Duodenal mucosa (tissue), 2 donors: ENCODE measurements around the gene MXD3.
"Not testable (repeated sequence)": the region's sequence is repeated elsewhere in the genome, so short reads cannot be mapped to it uniquely, and the experiment has no call there.

Experiments used
- H3K27ac ChIP-seq: one replicate; pipeline ENCODE4 v1.7.0; 2013; ENCODE audit warnings: low read depth, low read length
- H3K27me3 ChIP-seq, 2 donors: one replicate each; pipeline ENCODE4 v1.7.0; 2013; ENCODE audit warnings: low read length in 2 of 2, control low read depth in 1 of 2; ENCODE audit not compliant: insufficient read depth in 2 of 2, control insufficient read depth in 1 of 2
- H3K36me3 ChIP-seq, 2 donors: one replicate each; pipeline ENCODE4 v1.7.0; 2013; ENCODE audit warnings: low read length in 2 of 2, control low read depth in 1 of 2; ENCODE audit not compliant: insufficient read depth in 2 of 2, control insufficient read depth in 1 of 2
- H3K4me1 ChIP-seq, 2 donors: one replicate each; pipeline ENCODE4 v1.7.0; 2013; ENCODE audit warnings: low read length in 2 of 2, control low read depth in 1 of 2; ENCODE audit not compliant: insufficient read depth in 2 of 2, control insufficient read depth in 1 of 2
- H3K4me3 ChIP-seq, 2 donors: one replicate each; pipeline ENCODE4 v1.7.0; 2013; ENCODE audit warnings: low read length in 2 of 2, low read depth in 1 of 2
- H3K9ac ChIP-seq, 2 donors: one replicate each; pipeline ENCODE4 v1.7.0; 2013; ENCODE audit warnings: low read length in 2 of 2, low read depth in 1 of 2
- H3K9me3 ChIP-seq, 2 donors: one replicate each; pipeline ENCODE4 v1.7.0; 2013; ENCODE audit warnings: low read length in 2 of 2, control low read depth in 1 of 2; ENCODE audit not compliant: control insufficient read depth in 1 of 2

The MXD3 gene

DNA sequence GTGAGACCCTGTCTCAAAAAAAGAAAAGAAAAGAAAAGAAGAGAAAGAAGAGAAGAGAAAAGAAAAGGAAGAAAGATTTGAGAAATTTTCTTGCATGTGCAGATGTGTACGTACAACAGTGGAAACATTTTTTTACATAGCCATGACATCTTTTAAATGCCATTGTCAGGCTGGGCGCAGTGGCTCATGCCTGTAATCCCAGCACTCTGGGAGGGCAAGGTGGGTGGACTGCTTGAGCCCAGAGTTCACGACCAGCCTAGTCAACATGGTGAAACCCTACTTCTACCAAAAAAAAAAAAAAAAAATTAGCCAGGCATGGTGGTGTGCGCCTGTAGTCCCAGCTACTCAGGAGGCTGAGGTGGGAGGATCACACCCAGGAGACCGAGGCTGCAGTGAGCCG is 33.2 kb upstream of the MXD3 start:
- Histone ChIP-seq H3K27me3 (no peaks in the 10 kb centered on the region), H3K36me3 (peaks cover 6 to 41% of the 10 kb centered on the region in 2 donors), H3K9me3 (no peaks in the 10 kb centered on the region), H3K9ac (no peak overlapping the region), H3K4me3 (no peak overlapping the region), H3K4me1 (peaks cover 16 to 17% of the 10 kb centered on the region in 2 donors), H3K27ac (no peak overlapping the region)

GRCh38 chr5:177343777-177344176 is 32.1 kb upstream of the MXD3 start:
- H3K9me3 ChIP-seq = no peaks in the 10 kb centered on the region
- no peak overlapping the region for H3K4me3 ChIP-seq
- H3K36me3 ChIP-seq = peaks cover 3 to 42% of the 10 kb centered on the region in 2 donors
- H3K9ac ChIP-seq = no peak overlapping the region
- peaks cover 6 to 7% of the 10 kb centered on the region in 2 donors for H3K4me1 ChIP-seq
- H3K27me3 ChIP-seq = no peaks in the 10 kb centered on the region
- no peak overlapping the region for H3K27ac ChIP-seq

DNA sequence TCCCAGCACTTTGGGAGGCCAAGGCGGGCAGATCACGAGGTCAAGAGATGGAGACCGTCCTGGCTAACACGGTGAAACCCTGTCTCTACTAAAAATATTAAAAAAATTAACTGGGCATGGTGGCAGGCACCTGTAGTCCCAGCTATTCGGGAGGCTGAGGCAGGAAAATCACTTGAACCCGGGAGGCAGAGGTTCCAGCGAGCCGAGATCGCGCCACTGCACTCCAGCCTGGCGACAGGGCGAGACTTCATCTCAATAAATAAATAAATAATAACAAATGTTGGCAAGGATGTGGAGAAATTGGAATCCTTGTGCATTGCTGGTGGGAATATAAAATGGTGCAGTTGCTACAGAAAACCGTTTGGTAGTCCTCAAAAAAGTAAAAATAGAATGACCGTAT is 31.3 kb upstream of the MXD3 start:
- H3K27ac ChIP-seq, H3K27me3 ChIP-seq, H3K4me1 ChIP-seq, H3K4me3 ChIP-seq, H3K9ac ChIP-seq, H3K9me3 ChIP-seq: not testable (repeated sequence)
- H3K36me3 ChIP-seq = peaks cover 8 to 49% of the 10 kb centered on the region in 2 donors

DNA sequence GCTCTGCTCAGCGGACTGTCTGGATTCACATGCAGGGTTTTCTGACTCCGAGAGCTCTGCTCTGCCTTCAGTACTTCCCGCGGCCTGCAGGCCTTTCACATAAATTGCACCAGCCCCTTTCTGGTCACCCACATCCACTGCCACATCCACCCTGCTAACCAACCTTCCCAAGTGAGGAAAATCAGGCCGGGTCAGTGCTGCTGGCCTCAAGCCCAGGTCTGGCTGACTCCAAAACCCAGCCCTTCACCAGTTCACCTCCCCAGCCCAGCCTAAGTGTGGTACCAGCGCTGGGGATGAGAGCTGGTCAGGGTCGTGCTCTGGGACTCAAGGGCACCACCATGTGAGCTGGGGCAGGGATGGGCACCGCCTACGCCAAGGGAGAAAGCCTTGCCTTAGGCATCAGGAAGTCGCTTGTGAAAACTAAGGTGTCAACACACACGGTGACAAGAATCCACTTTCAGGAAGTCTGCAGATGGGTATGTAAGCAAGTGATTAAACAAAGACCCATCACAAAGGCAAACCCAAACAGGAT is 27.5 kb upstream of the MXD3 start:
- no peaks in the 10 kb centered on the region for H3K9me3 ChIP-seq
- no peaks in the 10 kb centered on the region for H3K27me3 ChIP-seq
- H3K27ac ChIP-seq = no peak overlapping the region
- peaks cover 28 to 66% of the 10 kb centered on the region in 2 donors for H3K36me3 ChIP-seq
- no peaks in the 10 kb centered on the region for H3K4me1 ChIP-seq
- no peak overlapping the region for H3K9ac ChIP-seq
- H3K4me3 ChIP-seq = no peak overlapping the region

- peaks cover 35 to 69% of the 10 kb centered on the region in 2 donors for H3K36me3 ChIP-seq
These were observed 26.8 kb upstream of the MXD3 start for GRCh38 chr5:177338251-177339106.

DNA sequence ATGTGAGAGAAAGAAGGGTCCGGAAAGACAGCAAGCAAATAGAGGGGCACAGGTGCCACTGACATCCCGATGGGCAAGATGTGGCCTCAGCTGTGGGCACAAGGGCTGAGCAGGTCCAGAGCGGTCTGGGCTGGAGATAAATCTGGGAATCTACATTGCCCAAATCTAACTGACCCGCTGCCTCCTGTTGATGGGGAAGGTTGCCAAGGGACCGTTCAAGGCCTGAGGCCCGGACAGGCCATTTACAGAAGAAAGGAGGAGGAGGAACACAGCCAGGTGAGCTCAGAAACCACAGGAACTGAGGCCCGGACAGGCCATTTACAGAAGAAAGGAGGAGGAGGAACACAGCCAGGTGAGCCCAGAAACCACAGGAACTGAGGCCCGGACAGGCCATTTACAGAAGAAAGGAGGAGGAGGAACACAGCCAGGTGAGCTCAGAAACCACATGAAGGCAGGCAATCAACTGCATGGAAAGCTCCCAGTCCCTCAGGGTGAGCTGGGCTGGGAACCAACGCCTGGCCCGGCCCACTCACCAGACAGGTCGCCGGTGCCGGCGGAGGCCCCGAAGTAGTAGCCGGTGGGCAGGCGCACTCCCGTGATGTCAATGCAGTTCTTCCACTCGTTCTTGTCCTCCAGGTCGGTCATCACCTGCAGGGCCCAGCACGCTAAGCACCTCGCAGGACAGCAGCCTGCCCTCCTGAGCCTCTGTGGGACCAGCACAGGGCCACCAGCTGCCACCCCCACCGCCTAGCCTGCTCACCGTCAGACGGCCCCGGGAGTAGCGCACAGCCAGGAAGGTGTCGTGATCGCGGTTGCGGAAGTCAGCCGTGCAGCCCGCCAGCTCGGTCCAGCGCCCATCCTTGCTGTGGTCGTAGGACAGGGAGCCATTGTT is 25.2 kb upstream of the MXD3 start:
- Histone ChIP-seq H3K9ac (no peak overlapping the region), H3K36me3 (peaks cover 44 to 79% of the 10 kb centered on the region in 2 donors), H3K27ac (no peak overlapping the region), H3K9me3 (no peaks in the 10 kb centered on the region), H3K4me1 (no peaks in the 10 kb centered on the region), H3K27me3 (no peaks in the 10 kb centered on the region), H3K4me3 (no peak overlapping the region)

More at GRCh38 chr5:177338251-177339106, 26.8 kb upstream of the MXD3 start:
- H3K27me3 ChIP-seq = no peaks in the 10 kb centered on the region
- H3K4me3 ChIP-seq = no peak overlapping the region
- no peaks in the 10 kb centered on the region for H3K9me3 ChIP-seq
- no peaks in the 10 kb centered on the region for H3K4me1 ChIP-seq
- H3K27ac ChIP-seq = no peak overlapping the region
- no peak overlapping the region for H3K9ac ChIP-seq

GRCh38 chr5:177336112-177336511 is 24.4 kb upstream of the MXD3 start:
- Histone ChIP-seq H3K36me3 (peaks cover 44 to 82% of the 10 kb centered on the region in 2 donors), H3K9ac (no peak overlapping the region), H3K4me1 (no peaks in the 10 kb centered on the region), H3K27ac (no peak overlapping the region), H3K27me3 (no peaks in the 10 kb centered on the region), H3K4me3 (no peak overlapping the region), H3K9me3 (no peaks in the 10 kb centered on the region)

DNA sequence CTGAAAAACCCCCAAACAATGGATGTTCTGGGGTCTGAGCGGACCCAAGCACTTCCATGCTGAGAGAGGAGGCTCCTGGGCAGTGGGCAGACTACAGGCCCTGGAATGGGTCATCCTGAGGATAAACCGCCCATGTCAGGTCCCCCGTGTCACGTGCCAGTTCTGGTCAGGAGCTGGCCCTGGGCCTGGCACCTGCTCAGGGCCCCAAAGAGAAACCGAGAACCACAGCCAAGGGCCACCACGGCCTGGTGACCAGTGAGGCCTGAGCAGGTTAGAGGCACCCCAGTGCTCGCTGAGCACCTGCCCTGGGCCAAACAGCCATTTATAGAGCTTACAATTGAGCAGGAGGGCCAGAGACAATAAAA is 24.0 kb upstream of the MXD3 start:
- no peak overlapping the region for H3K27ac ChIP-seq

DNA sequence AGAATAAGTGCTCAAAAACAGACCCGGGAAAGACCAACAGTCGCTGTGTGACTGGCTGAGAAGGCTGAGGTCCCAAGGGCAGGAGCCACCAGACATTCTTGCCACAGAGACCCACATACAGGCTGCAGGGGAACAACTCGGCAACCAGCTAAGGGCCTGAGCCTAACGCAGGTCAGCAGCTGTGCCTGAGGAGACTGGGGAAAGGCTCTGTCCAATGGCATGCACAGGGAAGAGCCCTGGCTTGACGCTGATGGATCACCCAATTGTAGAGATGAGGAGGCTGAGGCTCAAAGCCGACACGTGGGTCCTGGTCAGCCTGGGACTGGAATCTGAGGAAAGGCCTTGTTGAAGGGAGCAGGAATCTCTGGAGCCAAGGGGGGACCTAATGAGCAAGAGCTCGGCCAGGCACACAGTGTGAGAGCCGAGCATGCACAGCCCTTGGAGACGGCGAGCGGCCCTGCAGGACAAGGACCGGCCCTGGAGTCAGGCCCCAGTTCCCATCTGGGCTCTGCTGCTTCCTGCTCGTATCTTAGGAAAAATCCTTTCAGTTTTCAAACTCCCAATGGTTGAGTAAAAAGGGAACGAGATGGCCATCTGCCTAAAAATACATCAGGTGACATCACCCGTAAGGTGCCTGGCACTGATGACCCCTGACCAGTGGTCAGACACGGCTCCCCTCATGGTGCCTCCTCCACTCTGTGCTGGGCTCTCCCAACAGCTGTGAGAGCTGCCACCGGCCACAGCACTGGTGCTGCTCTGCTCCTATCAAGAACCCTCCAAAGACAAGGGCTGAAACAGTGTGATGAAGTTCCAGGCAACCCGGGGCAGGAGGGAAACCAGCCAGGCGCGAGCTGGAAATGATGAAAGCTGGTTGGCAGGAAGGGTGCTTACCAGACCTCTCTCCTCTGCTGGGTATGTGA is 23.3 kb upstream of the MXD3 start:
- Histone ChIP-seq H3K27me3 (no peaks in the 10 kb centered on the region), H3K27ac (no peak overlapping the region), H3K36me3 (peaks cover 49 to 92% of the 10 kb centered on the region in 2 donors), H3K4me3 (no peak overlapping the region), H3K4me1 (no peaks in the 10 kb centered on the region), H3K9ac (no peak overlapping the region), H3K9me3 (no peaks in the 10 kb centered on the region)

More for the DNA sequence above, 24.0 kb upstream of the MXD3 start:
- Histone ChIP-seq H3K27me3 (no peaks in the 10 kb centered on the region), H3K4me3 (no peak overlapping the region), H3K4me1 (no peaks in the 10 kb centered on the region), H3K9ac (no peak overlapping the region), H3K9me3 (no peaks in the 10 kb centered on the region), H3K36me3 (peaks cover 44 to 86% of the 10 kb centered on the region in 2 donors)
